ENCODE data around the gene RAB43.

RAB43 gene

DNA sequence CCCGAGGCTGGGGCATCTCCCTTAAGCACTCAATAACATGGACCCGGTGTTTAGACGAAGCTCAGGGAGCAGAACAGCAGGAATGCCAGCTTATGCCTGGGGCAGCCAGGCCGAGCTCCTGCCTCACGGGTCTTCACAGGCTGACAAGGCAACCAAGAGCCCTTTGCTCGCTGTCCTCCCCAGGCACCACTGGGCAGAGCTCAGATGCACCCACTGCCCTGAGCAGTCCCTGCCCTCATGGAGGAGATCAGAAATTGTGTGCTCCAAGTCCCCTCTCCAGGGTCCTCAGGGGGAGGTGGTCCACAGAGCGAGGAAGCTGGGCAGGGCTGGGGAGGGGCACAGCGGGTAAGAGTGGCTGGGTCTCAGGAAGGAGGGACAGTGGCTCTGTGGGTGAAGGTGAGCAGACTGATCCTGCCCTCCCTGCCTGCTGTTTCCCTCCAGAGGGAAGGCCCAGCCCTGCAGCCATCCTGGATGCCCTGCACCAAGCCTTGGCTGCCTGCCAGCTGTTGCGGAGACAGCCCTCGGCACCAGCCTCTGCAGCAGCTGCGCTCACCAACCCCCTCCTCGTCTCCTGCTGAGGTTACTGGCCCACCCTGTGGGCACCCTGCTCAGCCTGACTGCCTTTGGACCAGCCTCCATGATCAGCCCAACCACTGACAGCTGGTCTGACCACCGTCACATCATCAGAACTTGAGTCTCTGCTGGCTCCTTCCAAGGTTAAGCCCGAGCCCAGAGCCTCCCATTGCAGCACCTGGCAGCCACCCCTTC is 82.1 kb downstream of the RAB43 start:
- DNase-seq (ENCODE audit: low read depth, low spot score): no peak

DNA sequence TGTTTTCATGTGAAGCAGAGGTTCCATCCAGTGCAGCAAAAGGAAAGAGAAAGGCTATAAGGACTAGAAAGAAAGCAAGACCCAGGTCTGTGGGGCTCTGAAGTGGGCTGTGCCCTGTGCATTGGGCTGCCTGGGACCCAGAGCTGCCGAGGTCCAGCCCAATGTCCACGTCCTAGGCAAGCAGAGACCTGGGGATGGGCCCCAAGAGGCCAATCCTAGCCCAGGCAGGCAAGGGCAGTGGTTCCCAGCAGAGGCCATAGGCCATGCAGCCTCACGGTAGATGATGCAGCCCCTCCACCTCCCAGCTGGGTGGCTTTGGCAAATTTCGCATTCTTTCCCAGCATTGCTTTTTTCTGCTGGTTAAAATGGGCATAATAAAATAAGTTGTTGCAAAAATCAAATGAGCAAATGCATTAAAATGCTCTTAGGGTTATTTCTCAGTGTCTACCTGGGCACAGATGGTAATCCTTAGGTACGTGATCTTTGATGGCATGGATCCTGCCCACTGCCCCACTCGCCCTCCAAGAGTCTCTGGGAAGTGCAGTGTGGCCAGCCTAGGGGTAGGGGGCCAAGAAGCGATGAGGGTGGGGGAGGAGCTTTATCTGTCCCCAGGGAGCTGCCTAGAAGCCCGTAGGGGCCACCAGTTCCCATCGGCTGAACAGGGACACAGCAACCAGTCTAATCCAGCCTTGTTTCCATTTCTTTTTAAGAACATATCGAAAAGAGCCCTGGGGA is 83.3 kb downstream of the RAB43 start:
- no peak for DNase-seq (ENCODE audit: low read depth, low spot score)
